Limb (tissue), 2 donors: ENCODE results near the gene VOPP1.
"Not testable (repeated sequence)": the region's sequence is repeated elsewhere in the genome, so short reads cannot be mapped to it uniquely, and the experiment has no call there.

Experiments used
- DNase-seq, 2 donors: peaks; one replicate each; pipeline ENCODE4 v3.0.0-alpha.2; 2016; ENCODE audit errors: extremely low spot score in 2 of 2

Gene VOPP1

DNA sequence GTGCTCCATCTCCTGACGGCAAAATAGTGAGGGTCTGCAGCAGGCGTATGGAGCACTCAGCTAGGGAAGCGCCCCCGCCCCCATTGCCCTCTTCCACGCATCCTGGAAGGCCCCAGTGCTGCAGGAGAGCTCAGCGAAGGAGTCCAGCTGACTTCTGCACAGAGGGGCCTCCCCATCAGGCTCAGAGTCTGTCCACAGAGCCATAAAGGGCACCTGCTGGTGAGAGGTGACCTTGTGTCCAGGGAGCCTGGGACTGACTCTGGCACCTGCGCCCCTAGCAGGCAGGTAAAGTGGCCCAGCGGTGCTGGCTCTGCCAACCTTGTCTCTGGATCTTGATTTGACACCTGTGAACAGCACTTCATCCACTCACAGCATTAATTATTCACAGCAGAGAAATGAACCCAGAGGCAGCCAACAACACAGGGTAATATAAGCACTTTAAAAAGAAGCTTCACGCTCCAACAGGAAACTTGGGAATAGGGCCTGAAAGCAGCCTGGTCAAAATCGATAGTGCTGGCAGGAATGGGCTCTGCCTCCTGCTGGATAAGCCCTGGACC lies 59.6 kb downstream of the VOPP1 start:
- no peak for DNase-seq

DNA sequence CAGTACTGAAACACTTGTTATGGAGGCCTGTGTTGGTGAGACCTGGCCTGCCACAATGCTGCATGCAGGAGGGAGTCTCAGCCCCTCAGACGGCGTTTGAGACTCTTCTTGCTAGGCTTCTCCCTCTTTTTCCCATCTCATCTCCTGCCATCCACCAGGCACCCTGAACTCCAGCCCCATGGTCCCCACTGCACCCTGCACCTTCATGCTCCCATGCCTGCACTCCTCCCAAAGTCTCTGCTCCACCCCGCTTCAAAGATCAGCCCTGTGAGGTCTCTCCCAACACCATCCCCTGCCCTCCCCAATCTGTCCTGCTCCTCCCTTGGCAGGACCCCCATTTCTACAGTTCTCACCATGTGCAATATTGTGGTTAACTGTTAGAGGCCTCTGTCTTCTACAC lies 61.7 kb downstream of the VOPP1 start:
- no peak for DNase-seq

DNA sequence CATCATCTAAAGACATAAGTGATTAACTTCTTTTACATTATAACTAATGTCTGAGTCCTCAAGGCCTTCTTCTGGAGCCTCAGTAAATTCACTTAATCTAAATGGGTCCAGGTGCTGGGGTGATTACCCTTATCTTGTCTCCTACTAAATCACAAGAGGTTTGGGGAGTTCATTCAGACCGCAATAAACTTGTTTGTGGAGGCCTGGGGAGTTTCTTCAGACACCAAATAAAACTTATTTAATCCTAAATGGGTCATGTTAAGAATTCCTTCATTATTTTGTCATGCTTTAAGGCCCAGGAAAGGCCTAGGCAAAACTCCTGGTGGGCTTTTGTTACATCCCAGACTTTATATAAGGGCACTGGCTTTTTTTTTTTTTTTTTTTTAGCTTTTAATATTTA lies 62.1 kb downstream of the VOPP1 start:
- DNase-seq, result not testable (repeated sequence)

DNA sequence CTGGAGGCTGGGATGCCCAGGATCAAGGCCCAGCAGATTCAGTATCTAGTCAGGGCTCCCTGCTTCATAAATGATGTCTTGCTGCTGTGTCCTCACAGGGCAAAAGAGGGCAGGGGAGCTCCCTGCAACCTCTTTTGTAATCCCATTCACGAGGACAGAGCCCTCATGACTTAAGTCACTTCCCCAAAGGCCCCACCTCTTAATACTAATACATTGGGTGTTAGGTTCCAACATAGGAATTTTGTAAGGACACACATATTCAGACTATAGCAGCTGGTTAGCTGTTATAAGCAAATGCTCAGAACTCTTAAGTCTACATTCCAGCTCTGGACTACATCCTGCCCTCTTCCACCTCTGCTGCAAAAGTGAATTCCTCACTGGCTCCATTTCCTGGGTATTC lies 63.0 kb downstream of the VOPP1 start:
- no peak for DNase-seq

DNA sequence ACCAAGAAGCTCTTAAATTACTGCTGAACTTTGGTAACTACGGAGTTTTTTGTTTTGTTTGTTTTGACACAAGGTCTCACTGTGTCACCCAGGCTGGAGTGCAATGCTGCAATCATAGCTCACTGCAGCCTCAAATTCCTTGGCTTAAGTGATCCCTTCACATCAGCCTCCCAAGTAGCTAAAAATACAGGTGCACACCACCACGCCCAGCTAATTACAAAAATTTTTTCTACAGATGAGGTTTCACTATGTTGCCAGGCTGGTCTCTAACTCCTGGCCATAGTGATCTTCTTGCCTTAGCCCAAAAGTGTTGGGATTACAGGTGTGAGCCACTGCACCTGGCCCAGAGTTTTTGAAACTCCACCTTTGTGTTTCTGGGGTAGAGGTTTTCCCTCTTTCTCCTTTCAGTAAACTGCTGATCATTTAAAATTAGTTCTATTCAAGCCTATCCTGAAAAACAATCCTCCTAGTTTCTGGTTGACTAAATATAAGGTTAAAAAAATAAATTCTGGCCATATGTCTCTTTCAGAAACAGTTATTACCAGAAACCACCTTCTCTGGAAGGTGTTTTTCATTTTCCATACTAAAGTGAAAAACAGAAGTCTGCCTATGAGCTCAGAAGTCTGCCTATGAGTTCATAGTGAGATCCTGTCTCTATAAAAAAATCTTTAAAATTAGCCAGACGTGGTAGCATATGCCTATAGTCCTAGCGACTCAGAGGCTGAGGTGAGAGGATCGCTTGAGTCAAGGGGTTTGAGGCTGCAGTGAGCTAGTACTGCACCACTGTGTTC lies 63.9 kb downstream of the VOPP1 start:
- no peak for DNase-seq

DNA sequence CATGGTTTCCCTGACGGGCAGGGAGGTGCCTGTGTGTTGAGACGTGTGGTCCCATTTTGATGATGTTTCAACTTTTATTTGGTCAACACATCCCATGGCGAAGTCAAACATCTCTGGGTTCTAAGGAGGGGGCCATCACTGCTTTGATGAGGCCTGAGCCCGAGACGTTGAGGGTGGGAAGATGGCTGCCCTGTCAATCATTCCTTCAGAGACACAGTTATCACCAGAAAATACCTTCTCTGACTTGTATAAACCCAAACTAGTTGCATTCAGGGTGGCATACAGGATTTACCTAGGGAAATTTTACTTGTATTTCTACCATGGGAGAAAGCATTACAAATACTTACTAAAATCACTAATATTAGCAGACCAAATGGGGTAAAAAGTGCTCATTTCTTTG lies 64.6 kb downstream of the VOPP1 start:
- DNase-seq, result no peak

DNA sequence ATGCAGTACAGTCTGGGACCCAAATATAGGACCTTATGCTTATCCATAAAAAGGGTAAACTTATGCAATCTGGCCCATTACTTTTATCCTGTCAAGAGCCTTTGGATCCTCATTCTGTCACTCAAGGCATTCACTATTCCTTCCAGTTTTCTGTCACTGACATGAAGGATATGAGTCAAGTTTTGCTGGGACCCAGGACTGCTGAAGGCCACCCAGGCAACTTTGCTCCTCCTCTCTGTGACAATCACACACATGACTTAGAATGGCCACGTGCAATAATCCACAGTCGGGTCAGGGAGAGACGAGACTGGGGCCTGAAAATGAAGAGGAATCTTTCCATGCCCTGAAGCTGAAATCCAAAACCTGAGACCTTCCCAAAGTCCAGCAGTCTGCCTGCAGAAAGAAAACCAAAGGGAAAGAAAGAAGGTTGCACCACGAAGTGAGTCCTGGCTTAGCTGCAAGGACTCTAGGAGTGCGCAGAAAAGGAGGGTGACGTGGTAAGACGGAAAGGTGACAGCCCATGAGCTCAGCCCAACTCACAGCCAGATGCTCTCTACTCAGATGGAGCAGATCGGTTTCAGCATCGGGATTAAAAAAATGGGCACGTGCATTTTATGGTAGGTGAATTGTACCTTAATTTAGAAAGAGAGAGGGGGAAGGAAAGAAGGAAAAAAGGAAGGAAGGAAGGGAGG lies 67.2 kb downstream of the VOPP1 start:
- DNase-seq, result no peak

DNA sequence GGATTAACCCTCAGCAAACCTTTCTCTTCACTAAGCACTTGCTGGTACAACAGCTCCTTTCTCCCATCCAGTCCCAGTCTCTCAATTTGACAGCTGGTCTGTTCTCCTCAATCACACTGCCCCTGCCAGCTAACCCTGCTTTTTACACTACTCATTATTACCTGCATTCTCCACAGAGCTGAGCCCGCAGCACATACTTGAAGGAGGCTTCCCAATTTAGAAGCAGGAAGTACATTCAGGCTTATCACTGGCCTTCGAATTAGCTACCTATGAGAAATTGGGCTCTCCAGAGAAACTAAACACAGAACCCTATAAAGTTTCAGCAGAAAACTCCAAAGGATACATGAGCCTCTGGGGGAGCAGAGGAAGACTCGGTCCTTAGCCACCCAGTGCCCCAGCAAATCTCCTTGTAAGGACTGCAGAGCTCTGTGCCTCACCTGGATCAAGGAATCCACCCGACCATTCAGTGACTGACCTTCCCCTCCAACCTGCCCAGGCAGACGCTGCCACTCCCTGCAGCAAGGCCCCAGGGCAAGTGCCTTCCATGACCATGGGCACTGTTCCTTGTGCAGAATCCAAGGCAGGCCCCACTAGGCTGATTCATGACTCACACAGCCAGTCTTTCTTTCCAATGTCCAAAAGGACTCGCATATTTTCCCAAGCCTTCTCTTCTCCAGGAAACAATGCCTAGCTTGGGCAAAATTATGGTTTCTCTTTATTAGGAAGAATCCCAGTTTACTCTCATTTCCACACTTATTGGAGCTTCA lies 68.0 kb downstream of the VOPP1 start:
- no peak for DNase-seq

DNA sequence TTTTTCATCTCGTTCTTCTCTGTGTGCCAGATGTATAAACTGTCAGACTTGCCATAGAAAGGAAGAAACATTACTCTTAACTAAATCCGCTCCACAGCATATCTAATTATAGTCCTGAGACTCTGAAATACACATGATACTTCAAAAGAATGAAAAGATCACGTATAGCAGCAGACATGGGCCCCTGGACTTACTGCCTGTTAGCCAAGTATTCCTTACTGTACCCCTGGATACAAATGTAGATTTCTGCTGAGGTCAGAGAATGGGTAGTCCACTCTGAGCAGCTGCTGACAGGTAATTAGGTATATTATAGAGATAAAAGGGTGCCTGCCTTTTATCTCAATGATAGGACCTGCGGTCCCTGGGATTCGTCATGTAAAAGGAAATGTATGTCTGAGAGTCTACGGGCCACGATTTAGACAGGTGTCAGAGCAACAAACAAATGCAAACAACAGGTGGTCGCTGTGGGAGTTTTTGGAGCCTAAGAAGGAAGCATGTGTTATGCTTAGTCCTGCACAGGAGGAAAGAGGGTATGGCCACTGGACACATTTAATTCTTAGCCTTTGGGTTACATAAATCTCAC lies 69.4 kb downstream of the VOPP1 start:
- DNase-seq, result no peak

DNA sequence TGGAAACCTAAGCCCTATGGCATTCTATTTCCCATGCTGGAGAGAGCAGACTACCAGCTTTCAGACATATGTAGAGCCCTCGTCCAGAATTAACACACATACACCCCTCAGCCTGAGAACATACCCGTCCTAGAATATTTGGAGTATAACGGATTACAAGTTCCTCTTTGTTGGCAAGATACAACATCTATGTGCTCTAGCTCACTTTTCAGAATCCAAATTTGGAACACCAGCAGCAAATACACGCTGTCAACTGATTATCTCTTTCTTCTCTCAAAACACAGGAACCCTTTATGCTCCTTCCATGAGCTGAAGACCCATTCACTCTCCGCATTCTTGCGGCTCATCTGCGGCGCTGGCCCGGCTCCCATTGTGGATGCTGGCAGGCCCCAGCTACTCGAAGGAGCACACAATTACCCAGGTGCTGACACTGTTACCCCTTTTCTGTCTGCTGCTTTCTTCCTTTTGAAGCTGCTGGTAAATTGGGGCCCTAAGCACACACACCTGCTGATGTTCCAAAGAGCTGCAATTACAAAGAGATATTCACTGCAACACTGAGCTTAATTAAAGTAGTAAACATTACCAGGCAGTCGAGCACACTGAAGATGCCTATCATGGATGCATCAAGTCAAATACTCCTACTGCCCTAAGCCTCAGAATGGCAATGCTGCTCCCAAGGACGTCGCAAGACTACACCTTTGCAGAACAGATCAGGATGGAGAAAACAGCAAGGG lies 70.0 kb downstream of the VOPP1 start:
- DNase-seq, result no peak

DNA sequence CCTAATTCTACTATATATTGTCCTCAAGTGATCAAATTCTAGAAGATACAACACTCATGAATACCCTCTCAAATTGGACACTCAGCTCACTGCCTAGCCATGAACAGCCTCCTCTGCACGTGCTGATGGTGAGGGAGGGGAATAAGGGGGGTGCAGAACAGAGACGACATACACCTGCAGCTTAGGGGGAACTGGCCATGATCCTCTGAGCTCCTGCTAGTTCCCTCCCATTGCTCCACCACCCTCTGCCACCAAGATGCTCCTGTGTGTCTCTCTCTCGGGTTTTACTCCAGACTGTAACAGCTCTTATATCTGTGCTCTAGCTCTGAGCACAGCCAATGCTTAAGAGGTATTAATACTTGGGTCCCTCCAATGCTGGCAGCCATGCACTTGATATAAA lies 70.7 kb downstream of the VOPP1 start:
- no peak for DNase-seq

DNA sequence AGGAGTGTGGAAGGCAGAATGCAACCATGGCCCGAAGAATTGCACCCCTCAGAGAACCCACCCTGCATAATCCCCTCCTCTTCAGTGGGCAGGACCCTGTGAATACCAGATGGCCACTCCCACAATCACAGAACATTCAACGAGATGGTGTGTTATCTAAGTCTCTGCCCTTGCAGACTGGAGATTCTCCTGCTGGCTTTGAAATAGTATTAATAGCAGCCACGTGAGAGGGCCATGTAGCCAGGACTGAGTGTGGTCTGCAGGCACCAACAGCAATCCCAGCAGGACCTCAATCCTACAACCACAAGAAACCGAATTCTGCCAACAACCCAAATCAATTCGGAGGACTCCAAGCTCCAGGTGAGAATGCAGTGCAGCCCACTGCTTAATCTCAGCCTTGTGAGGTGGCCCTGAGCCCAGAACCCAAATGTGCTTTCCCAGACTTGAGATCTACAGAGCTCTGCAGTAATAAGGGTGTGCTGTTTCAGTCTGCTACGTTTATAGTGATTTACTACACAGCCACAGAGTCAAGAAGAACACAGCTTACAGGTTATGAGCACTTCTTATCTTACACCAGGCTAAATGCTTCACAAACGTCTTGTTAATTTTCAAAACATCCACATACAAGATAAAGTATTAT lies 72.1 kb downstream of the VOPP1 start:
- no peak for DNase-seq

DNA sequence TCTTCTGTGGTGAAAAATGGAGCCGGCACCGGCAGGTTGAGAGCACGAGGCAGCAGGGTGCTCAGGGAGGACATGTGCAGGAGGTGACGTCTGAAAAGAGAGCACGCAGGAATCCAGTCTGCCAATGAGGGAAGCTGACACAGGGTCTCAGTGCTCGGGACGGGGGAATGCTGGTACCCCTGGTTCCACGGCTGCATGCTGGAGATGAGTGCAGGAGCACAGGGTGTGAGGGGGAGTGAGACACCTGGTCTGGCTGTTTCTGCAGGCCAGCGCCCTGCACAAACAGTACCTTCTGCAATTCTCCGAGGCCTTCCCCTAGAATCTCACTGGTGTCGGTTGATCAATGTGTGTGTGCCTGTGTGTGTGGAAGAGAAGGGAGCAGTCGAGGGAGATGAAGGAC lies 72.7 kb downstream of the VOPP1 start:
- DNase-seq, result no peak

DNA sequence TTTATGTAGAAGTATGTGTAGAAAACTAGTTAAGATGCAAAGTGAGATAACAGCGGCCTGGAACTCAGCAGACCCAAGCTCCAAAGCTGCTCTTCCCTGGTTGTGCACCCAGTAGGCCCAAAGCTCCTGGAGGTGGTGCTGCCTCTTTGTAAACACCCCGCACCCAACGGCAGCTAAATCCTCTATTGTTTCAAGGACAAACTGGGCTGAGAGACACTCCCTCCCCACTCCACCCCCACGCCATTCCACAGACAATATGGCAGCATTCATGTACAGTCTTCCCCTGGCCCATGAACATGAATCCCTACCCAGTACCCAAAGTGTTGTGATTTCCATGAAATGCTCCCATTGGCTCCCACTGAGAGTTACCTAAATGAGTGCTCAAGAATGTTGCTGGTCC lies 73.5 kb downstream of the VOPP1 start:
- no peak for DNase-seq

DNA sequence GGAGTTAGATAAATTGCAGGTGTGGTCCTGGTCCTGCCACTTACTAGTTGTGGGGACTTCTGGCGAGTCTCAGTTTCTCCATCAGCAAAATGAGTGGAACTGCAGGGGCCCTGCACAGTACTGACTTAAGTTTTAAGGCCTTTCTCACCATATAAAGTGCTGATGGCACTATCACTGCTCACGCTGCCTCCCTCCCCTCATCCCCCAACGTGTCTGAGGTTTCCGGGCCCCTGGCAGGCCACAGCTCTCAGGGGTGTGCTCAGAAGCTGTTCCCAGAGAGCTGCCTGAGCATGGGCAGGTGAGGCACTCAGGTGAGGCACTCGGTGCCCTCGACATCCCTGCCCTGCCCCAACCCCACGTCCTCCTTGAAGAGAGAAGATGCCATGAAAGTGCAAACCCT lies 74.2 kb downstream of the VOPP1 start:
- DNase-seq, result no peak

DNA sequence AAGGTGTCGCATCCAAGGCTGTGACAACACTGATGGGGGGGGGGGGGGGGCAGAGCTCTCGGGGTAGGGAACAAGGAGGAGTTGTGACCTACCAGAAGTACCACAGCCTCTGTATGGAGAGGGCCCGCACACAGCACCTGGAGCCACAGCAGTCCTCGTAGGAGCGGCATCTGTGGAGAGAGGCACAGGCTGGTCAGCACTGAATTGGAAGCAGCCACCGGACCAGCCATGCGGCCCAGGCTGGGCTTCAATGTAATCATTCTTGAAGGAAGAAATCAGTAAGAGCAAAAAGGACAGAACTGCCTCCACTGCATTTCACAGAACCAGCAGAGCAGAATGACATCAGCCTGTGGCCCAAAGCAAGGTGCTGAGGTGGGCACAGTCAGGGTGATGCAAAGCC lies 74.8 kb downstream of the VOPP1 start:
- no peak for DNase-seq

DNA sequence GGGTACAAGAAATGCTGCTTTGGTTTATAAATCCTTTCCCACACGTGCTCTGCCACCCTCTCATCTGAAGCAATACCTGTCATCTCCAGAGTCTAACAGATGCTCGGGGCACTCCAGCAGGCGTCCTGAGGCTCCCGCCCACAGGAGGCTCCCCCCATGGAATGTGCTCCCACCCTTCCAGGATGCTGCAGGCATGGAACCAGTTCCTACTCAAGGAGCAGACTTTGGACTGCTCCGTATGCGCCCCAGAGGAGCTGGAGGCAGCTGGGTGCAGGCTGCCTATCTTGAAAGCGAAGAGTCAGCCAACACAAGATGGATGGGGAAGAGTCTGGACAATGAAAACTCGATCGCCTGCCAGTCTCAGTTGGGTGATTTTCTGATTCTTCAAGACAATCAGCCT lies 75.4 kb downstream of the VOPP1 start:
- no peak for DNase-seq

DNA sequence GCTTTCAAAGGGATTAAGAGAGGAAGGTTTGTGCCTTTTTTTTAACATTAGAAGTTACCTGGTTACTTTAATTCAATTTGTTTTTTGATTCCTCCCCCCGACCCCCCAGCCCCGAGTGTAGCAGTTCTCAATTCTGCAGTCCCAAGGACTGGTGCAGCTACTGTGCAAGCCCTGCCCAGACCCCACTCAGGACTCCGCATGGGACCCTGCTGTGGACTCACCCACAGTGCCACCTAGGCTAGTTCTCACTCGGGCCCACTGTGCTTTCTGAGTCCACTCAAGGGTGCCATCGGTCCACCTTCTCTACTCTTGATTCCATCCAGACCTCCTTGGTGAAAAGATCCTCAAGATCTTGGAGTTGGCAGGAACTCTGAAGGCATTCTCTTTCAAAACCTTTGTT lies 77.4 kb downstream of the VOPP1 start:
- DNase-seq, result no peak

DNA sequence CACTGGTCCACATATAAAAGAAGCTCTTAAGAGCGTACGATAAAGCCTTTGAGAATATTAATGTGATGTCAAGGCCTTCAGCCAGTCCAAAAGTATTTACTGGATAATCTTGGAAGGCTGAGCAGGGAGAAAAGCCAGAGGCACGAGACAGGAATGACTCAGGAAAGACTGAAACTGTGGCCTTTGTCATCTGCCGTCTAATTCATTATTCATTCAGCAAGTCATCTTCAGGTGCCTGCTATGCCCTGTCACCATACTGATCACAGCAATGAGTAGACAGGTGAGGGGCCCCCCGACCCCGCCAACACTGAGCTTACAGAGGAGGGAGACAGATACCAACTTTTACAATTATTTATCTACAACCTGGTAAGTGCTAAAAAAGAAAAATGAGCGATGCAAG lies 78.9 kb downstream of the VOPP1 start:
- DNase-seq, result no peak

DNA sequence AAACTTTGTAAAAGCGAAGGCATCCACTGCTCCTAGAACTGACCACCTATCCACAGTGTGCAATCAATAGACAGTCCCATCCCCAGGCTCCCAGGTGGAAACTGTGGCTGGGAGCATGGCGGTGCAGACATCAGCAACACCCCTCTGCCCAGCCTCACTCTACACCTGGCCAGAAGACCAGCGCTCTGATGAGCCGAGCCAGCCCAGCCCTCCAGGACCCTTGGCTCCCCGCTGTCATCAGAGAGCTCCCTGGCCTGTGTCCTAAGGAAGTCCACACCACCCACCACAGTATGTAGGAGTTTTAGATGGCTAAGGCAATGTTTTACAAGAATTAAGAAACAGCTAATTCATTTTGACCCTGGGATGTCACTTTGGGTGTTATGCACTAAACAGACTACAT lies 81.0 kb downstream of the VOPP1 start:
- no peak for DNase-seq

DNA sequence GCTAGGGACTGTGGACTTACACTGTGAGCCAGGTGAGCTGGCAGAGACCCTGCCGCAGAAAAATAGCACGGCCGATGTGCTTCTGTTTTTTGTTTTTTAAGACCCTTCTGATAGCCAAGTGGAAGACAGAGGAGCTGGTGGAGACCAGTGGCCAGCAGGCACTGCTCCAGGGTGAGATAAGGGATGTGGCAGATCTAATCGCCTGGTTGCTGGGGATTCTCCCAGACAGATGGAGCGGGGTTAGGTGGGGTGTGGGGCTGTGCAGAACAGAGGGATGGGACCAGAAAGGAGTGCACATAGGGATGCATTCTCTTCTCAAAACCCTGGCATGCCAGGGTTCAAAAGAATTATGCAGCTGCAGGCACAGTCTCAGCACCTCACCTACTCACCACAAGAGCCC lies 82.2 kb downstream of the VOPP1 start:
- DNase-seq, result no peak
